Neutrophil (primary cell): ENCODE measurements around the gene NUP62.
"Not testable (repeated sequence)": the region's sequence is repeated elsewhere in the genome, so short reads cannot be mapped to it uniquely, and the experiment has no call there.

Experiments
- H3K27ac ChIP-seq: fragments of 200-600 bp; sonication (generic); 2 replicates; pipeline ENCODE4 v1.5.1; 2016; ENCODE audit warnings: mild to moderate bottlenecking, moderate library complexity
- H3K27me3 ChIP-seq: fragments of 200-600 bp; sonication (generic); 2 replicates; pipeline ENCODE4 v1.6.0; 2016; ENCODE audit warnings: mild to moderate bottlenecking
- H3K36me3 ChIP-seq: fragments of 200-600 bp; sonication (generic); 2 replicates; pipeline ENCODE4 v1.5.1; 2017
- H3K4me1 ChIP-seq, 2 experiments: fragments of 200-600 bp in 1 of 2; sonication (generic) in 1 of 2; 1 replicate in 1 of 2; 2 replicates in 1 of 2; pipeline versions ENCODE4 v1.5.1 to v1.6.1; 2013 to 2016; ENCODE audit warnings: low read depth in 1 of 2, low read length in 1 of 2, mild to moderate bottlenecking in 1 of 2, moderate library complexity in 1 of 2; ENCODE audit not compliant: control insufficient read depth in 1 of 2, insufficient read depth in 1 of 2
- H3K4me3 ChIP-seq, 2 experiments: fragments of 200-600 bp in 1 of 2; sonication (generic) in 1 of 2; 1 replicate in 1 of 2; 2 replicates in 1 of 2; pipeline ENCODE4 v1.5.1; 2013 to 2016; ENCODE audit warnings: low read depth in 1 of 2, low read length in 1 of 2, mild to moderate bottlenecking in 1 of 2, moderate library complexity in 1 of 2
- H3K9me3 ChIP-seq: fragments of 200-600 bp; sonication (generic); 2 replicates; pipeline ENCODE4 v1.5.1; 2016
- CTCF ChIP-seq: fragments of 200-600 bp; sonication (generic); IDR thresholded peaks from 2 replicates; pipeline ENCODE4 v1.5.1; 2016; ENCODE audit warnings: antibody characterized with exemption

NUP62 gene

DNA sequence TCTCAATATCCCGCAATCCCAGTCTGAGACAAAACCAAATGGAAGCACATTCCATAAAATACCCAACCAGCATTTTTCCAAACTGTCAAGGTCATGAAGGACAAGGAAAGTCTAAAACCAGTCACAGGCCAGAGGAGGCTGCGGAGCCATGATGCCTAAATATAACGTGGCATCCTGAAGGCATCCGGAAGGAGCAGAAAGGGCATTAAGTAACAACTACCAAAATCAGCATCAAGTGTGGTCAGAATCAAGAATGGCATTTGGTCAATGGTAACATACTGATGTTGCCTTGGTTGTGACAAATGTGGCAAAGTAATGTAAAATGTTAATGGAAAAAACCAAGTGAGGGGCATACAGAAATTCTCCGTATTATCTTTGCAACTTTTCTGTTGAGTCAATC, 3.8 kb downstream of the NUP62 start:
- no peak overlapping the region for H3K27ac ChIP-seq

DNA sequence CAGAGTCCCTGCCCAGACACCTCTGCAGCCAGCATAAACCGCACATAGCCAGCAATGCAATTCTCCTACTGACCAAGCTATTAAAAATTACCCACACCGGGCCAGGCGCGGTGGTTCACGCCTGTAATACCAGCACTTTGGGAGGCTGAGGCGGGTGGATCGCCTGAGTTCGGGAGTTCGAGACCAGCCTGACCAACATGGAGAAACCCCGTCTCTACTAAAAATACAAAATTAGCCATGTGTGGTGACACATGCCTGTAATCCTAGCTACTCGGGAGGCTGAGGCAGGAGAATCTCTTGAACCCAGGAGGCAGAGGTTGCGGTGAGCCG, 4.5 kb downstream of the NUP62 start:
- peaks cover 42% of the 10 kb centered on the region for H3K36me3 ChIP-seq
- H3K4me1 ChIP-seq, result peaks cover 7 to 16% of the 10 kb centered on the region in 2 experiments
- not testable (repeated sequence) for H3K9me3 ChIP-seq, H3K27ac ChIP-seq, H3K27me3 ChIP-seq, H3K4me3 ChIP-seq

More for the DNA sequence above, 3.8 kb downstream of the NUP62 start:
- Histone ChIP-seq H3K9me3 (no peaks in the 10 kb centered on the region), H3K27me3 (no peaks in the 10 kb centered on the region), H3K4me1 (peaks cover 11 to 18% of the 10 kb centered on the region in 2 experiments), H3K4me3 (no peak overlapping the region), H3K36me3 (peaks cover 40% of the 10 kb centered on the region)
- TF ChIP-seq CTCF, result no peak

GRCh38 chr19:49924004-49924880, 5.1 kb downstream of the NUP62 start:
- Histone ChIP-seq H3K4me1 (peaks cover 5 to 16% of the 10 kb centered on the region in 2 experiments), H3K27me3 (no peaks in the 10 kb centered on the region), H3K27ac (no peak overlapping the region), H3K4me3 (no peak overlapping the region), H3K36me3 (peaks cover 42% of the 10 kb centered on the region), H3K9me3 (no peaks in the 10 kb centered on the region)
- no peak for TF ChIP-seq CTCF

DNA sequence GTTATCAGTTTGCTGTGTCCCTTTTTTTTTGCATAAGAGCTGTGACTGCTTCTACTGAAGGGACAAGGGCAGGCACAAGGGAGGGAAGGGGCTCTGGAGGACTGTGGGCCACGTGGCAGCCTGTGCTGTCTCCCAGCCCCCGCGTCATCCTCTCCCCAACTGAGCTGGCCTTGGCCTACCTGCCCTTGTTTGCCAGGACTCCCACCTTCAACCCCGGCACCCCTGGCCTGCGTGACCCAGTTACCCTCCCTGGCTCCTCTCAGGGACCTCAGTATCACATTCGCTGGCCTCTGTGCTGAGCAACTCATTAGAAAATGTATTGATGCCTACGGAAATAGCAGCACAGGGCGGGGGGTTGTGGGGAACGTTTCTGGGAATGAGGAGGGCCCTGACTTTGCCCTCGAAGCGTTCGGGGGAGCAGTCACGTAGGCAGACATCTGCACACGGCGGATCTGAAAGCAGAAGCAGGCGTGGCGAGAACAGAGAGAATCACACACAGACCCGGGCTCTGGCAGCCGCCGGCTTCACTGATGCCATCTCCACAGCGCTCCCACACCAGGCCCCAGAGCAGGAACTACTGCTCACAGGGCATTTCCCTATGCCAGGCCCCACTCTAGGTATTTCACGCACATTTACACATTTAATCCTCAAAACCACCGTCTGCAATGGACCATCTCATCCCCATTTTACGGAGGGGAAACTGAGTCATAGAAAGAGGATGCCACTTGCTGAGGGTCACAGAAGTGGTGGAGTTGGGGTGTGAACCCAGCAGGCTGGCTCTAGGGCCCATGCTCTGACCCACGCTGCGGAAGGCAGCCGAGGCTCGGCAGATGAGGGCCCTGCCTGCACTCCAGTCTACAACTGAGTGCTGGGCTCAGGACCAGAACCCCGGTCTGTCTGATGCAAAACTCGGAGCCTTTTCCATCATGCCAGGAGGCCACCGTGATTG, 6.0 kb downstream of the NUP62 start:
- H3K36me3 ChIP-seq, result peaks cover 42% of the 10 kb centered on the region
- no peak for TF ChIP-seq CTCF
- no peaks in the 10 kb centered on the region for H3K9me3 ChIP-seq
- no peak overlapping the region for H3K4me3 ChIP-seq
- H3K27ac ChIP-seq, result no peak overlapping the region
- H3K27me3 ChIP-seq, result no peaks in the 10 kb centered on the region
- peaks cover 1 to 11% of the 10 kb centered on the region in 2 experiments for H3K4me1 ChIP-seq

DNA sequence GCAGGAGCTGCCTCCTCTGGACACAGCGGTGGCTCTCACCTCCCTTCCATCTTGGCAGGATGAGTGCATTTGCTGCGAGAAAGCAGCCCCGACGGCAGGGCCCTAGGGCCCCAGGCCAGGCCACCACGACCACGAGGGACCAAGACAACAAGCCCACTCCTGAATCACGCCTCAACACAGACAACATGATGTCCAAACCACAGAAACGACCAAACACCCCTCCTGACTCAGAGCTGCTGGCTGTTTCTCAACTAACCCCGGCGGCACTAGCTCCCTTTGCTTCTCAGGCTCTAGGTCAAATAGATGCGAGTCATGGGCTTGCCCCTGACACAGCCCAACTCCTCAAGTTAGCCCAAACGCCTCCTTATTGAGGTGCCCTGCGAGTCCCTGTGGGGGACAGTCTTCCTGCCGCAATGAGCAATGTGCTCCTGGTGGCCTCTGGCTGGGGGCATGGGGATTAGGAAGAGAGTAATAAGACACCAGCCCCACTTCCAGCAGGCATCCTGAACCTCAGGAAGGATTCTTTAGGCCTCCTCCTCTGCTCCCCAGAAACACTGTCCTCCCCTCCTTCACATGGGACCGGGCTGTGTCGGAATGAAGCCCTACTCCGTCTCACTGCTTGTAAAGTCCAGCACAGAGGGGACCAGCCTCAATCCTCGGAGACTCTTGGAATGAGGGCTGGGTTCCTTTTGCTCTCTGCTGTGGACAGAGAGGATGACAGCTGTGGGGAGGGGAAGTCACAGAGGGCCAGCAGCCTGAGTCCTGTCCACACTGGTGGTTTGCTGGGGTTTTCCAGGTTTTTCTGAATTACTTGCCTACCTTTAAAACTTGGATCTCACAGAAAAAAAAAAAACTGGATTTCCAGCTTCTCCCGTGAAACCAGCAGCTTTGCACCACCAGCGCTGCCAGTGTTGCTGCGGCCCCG, 7.2 kb downstream of the NUP62 start:
- no peak for TF ChIP-seq CTCF
- peaks cover 11 to 14% of the 10 kb centered on the region in 2 experiments for H3K4me1 ChIP-seq
- no peak overlapping the region for H3K27ac ChIP-seq
- no peaks in the 10 kb centered on the region for H3K27me3 ChIP-seq
- H3K9me3 ChIP-seq, result no peaks in the 10 kb centered on the region
- H3K4me3 ChIP-seq, result no peak overlapping the region
- H3K36me3 ChIP-seq, result peaks cover 42% of the 10 kb centered on the region
